Colonic mucosa (tissue), 4 donors: ENCODE results near the gene ZNF384. TPM values are rescaled to one million over a fixed set of nuclear protein-coding genes. Genes with fewer than 3 reads are reported as not detected.

Experiments used
- DNase-seq: peaks from one replicate; pipeline ENCODE4 v3.0.0-alpha.2; 2020
- H3K27ac ChIP-seq: fragments of 200-600 bp; one replicate; pipeline ENCODE4 v1.8.0; 2021
- H3K27me3 ChIP-seq: fragments of 200-600 bp; one replicate; pipeline ENCODE4 v1.8.0; 2021
- H3K36me3 ChIP-seq: fragments of 200-600 bp; one replicate; pipeline ENCODE4 v1.8.0; 2021
- H3K4me1 ChIP-seq: fragments of 200-600 bp; one replicate; pipeline ENCODE4 v1.8.0; 2021; ENCODE audit warnings: mild to moderate bottlenecking
- H3K4me3 ChIP-seq: fragments of 200-600 bp; one replicate; pipeline ENCODE4 v1.8.0; 2021
- H3K9ac ChIP-seq, 2 donors: one replicate each; pipeline ENCODE4 v1.7.0; 2013; ENCODE audit warnings: control low read depth in 2 of 2, low read depth in 2 of 2, low read length in 2 of 2
- H3K9me3 ChIP-seq: fragments of 200-600 bp; one replicate; pipeline ENCODE4 v1.8.0; 2021
- intact Hi-C: fragments of 100-400 bp; cut with DNase I; formaldehyde crosslinking; loops from one replicate; pipeline ENCODE4 v1.14.1; 2022
- total RNA-seq, 2 donors: library from RNA; stranded (reverse); fragmentation: NEBNext Ultra II Directional in 1 of 2; extraction: Animal tissue kit (Norgen Biotek cat#: 25700) in 1 of 2; gene quantifications; one replicate each; pipeline ENCODE4 v1.2.1, GENCODE V29; 2021
- TF ChIP-seq, protein P1 (sequence below): fragments of 200-600 bp; IDR thresholded peaks from one replicate; pipeline ENCODE4 v1.8.0; 2022; ENCODE audit warnings: antibody characterized with exemption, mild to moderate bottlenecking
- donor health status: healthy.
- donor health status: DM: no; HTN: no; CAD: no.
- donor health status: DM: no; HTN: no; CAD: no.

ZNF384 gene
- 10 to 100 TPM; 50.0 to 53.6 TPM for total RNA-seq

DNA sequence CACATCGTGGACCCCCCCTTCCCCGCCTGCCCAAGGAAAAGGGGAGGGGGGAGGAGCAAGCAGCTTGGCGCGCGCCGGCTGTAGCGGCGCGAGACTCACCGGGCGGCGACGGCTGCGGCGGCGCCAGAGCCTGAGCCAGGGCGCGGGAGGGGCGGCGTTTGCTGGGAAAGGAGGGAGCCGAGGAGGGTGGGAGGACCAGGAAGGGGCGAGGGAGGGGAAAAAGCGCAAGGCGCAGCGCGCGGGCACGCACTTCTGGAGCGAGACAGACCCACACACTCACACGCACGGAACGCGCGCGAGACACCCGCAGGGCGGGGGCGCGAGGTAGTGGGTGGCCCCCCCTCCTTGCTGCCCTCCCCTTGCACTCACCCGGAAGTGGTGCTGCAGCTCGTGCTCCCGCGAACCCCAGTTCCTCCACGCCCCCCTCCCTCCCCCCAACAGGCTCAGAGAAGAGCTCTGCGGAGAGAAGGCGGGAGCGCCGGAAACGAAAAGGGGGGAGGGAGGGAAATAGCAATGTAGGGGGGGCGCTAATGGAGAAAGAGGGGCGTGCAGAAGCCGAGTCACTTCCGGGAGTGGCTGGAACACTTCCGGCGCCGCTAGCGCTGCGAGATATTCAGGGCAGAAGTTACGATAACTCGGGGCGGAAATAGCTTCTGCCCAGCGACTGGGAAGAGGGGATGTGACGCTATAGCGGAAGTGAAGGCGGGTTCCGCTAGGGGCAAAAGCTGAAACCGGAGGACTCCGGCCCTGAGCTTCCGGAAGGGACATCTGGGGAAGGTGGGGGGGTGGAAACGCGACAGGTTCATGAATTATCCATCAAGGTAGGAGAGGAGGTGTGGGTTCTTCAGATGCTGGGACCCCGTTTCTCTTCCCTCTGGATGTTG lies at the start of gene ZNF384:
Gene ZNF384 (minus strand): TSS at position 377 of the 884 bp plus-strand sequence. CDS start 9,855 bp downstream, outside the sequence.
- intact Hi-C loops = loop anchor here (5.0 kb wide), 1 partner anchor 72 kb away; no protein-coding TSS in a partner anchor

DNA sequence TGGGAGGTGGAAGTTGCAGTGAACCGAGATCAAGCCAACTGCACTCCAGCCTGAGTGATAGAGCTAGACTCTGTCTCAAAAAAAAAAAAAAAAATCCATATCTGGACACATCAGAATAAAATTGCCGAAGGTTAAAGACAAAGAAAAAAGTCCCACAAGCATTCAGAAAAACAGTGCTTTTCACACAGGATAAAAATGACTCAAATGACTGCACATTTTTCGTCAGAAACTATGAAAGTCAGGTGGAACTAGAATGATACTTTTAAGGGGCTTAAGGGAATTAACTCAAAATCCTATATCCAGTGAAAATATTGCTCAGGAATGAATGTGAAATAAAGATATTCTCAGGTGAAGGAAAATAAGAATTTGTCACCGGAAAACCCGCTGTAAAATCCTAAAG lies 47.6 kb upstream of the ZNF384 start:
- intact Hi-C loops = loop anchor here (5.0 kb wide), 1 partner anchor 86 kb away; the partner anchor contains the start of gene GPR162
- Histone ChIP-seq H3K4me3 (no peak overlapping the region), H3K9ac (no peak overlapping the region), H3K27ac (no peak overlapping the region), H3K27me3 (no peaks in the 10 kb centered on the region), H3K36me3 (no peaks in the 10 kb centered on the region), H3K9me3 (no peaks in the 10 kb centered on the region), H3K4me1 (no peaks in the 10 kb centered on the region)
- TF ChIP-seq, protein P1, sequence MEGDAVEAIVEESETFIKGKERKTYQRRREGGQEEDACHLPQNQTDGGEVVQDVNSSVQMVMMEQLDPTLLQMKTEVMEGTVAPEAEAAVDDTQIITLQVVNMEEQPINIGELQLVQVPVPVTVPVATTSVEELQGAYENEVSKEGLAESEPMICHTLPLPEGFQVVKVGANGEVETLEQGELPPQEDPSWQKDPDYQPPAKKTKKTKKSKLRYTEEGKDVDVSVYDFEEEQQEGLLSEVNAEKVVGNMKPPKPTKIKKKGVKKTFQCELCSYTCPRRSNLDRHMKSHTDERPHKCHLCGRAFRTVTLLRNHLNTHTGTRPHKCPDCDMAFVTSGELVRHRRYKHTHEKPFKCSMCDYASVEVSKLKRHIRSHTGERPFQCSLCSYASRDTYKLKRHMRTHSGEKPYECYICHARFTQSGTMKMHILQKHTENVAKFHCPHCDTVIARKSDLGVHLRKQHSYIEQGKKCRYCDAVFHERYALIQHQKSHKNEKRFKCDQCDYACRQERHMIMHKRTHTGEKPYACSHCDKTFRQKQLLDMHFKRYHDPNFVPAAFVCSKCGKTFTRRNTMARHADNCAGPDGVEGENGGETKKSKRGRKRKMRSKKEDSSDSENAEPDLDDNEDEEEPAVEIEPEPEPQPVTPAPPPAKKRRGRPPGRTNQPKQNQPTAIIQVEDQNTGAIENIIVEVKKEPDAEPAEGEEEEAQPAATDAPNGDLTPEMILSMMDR = no peak
- DNase-seq = no peak

More for the DNA sequence above, at the start of gene ZNF384:
- Histone ChIP-seq H3K4me1 (peaks cover 8% of the 10 kb centered on the region), H3K27me3 (no peaks in the 10 kb centered on the region), H3K36me3 (no peaks in the 10 kb centered on the region), H3K9ac (peak within 1 kb of the TSS; percentile 85 to 92), H3K27ac (peak within 1 kb of the TSS; percentile 96), H3K9me3 (no peaks in the 10 kb centered on the region), H3K4me3 (peak within 1 kb of the TSS; percentile 79)
- peak; percentile 98 for DNase-seq
- TF ChIP-seq, protein P1 = no peak

DNA sequence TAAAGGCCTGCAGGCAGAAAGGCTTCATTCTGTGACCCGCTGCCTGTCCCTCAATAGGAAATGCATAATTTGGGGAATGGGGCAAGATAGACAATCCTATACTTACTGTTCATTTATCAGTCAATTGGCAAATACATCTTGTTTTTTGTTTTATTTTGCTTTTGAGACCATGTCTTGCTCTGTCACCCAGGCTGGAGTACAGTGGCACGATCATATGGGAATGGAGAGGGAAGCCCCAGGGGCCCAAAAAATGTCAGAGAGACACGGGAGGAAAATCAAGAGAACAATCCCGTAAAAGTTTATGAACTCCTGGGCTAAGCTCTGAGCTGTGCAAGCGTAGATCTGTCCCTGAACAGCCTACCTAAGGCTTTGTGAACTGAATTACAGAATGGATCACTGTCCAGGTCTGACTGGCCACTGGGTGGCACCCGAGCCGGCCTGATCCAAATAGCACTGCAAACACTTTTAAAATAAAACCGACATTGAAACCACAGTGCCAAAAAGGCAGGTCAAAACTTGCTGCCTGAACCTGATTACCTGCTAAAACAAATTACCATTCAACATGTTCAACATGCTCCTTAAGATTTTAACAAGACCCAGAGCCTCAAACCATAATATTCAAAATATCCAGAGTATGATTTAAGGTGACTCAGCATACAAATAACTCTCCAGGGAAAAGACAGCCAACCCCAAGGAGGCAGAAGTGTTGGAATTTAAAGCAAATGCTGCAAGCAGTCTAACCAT lies 46.4 kb upstream of the ZNF384 start:
- no peaks in the 10 kb centered on the region for H3K27me3 ChIP-seq
- no peak overlapping the region for H3K27ac ChIP-seq
- DNase-seq = peak; percentile 70
- H3K4me1 ChIP-seq = no peaks in the 10 kb centered on the region
- no peaks in the 10 kb centered on the region for H3K9me3 ChIP-seq
- intact Hi-C loops = loop anchor here (5.0 kb wide), 1 partner anchor 87 kb away; the partner anchor contains the start of gene GPR162
- no peak overlapping the region for H3K9ac ChIP-seq
- H3K4me3 ChIP-seq = no peak overlapping the region
- TF ChIP-seq, protein P1 = peak; percentile 72
- H3K36me3 ChIP-seq = peaks cover 4% of the 10 kb centered on the region

DNA sequence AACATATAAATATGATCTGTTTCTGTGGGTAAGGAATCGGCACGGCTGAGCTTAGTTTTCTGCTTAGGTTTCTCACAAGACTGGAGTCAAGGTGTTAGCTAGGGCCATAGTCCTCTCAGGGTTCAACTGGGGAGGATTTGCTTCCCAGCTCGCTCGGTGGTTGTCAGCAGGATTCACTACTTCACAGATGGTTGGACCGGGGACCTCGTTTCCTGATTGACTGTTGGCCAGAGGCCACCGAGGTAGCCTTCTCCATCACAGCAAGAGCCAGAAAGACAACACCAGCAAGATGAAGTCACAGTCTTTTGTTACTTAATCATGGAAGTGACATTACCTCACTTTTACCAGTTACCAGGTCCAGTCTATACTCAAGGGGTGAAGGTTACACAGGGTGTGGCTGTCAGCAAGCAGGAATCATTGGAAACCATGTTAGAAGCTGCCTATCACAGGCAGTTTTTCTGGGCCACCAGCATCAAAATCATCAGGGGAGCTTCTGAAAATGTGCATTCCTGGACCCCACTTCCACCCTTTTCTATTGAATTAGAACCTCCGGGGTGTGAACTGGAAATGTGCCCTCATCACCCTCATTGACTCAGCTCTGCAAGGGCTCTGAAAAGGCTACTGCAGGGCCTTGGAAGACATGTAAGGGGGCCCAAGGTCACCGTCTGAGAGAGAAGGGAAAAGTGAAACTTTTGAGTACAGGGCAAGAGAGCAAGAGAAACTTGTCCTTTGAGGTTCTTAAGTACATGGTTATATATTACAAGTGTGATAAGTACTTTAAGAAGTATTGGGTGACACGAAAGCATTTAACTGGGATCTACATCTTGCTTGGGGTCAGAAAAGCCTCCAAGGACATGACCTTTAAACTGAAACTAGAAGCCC lies 45.6 kb upstream of the ZNF384 start:
- Histone ChIP-seq H3K9ac (no peak overlapping the region), H3K4me3 (no peak overlapping the region), H3K27me3 (no peaks in the 10 kb centered on the region), H3K36me3 (peaks cover 12% of the 10 kb centered on the region), H3K9me3 (no peaks in the 10 kb centered on the region), H3K4me1 (no peaks in the 10 kb centered on the region), H3K27ac (no peak overlapping the region)
- intact Hi-C loops = loop anchor here (5.0 kb wide), 1 partner anchor 88 kb away; the partner anchor contains the start of gene GPR162
- no peak for DNase-seq
- TF ChIP-seq, protein P1 = no peak
